ENCODE data around the gene REL.
A peak's percentile ranks its signal among the peaks of the same experiment; 100 is the strongest.
"Not testable (repeated sequence)": the region's sequence is repeated elsewhere in the genome, so short reads cannot be mapped to it uniquely, and the experiment has no call there.

The REL gene

DNA sequence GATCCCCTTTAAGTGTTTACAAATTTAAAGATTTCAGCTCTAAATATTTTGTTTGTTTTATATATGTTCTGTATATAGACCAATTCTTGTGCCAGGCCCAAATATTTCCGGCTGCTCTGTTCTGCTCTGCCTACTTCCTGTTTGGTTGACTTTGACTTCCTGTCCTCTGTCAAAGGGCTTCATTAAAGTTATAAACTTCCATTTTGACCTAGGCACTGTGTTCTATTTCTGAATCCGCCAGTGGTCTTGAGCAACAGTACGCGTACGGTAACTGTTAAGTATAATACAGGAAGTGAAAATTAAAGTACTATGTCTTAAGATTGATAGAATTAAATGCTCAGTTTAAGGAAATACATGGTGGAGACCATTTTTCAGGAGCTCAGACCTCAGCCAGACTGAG is 13.5 kb upstream of the REL start:
- no peak for DNase-seq (ENCODE audit: low read depth in 2 of 2)

DNA sequence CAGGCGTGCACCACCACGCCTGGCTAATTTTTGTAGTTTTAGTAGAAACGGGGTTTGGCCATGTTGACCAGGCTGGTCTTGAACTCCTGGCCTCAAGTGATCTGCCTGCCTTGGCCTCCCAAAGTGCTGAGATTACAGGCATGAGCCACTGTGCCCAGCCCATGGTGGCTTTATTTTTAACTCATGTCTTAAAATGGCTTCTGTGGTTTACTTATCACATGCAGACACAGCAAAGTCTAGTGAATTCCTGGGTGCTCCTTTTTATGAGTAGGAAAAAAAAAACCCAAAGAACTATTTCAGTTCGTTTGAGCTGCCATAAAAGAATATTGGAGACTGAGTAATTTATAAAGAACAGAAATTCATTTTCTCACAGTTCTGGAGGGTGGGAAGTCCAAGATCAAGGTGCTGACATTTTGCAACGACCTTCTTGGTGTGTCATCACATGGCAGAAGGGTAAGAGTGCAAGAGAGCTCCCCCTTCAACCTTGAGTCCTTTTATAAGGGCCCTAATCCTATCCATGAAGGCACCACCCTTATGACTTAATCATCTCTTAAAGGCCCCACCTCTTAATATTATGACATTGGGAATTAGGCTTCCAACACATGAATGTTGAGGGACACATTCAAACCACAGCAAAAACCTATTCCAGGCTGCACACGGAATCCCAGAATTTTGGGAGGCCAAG is 12.6 kb upstream of the REL start:
- DNase-seq (ENCODE audit: low read depth in 2 of 2) = no peak

DNA sequence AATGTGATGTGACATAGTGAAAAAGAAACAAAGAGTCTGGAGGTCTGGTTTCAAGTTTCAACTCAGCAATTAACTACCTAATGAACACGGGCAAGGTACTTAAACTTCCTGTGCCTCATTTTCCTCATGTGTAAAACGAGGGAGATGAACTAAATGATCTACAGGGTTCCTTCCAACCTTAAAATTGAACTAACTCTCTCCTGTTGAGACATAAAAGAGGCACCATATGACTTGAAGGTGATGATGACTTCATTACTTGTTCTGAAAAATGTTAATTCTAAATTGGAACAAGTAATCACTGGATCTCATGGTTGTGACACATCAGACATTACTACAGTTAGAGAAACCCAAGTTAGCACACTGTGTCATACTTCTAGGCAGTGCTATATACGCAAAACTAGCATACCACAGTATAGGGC is 8.9 kb upstream of the REL start:
- DNase-seq (ENCODE audit: low read depth in 2 of 2) = no peak

DNA sequence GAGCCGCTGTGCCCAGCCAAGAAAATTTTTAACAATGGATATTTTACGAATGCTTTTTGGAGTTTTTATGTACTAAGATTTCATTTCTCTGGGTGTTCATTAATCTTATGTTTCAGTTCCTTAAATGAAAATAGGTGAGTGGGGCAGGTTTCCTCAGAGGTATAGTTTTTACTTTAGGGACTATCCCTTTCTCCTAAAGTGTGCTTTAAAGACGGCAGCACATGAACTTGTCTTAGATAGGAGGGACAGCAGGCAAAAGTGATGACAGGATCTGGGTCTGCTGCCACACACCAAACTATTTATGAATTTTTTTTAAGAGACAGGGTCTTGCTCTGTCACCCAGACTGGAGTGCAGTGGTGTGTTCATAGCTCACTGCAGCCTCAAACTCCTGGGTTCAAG is 8.0 kb upstream of the REL start:
- DNase-seq (ENCODE audit: low read depth in 2 of 2) = no peak

DNA sequence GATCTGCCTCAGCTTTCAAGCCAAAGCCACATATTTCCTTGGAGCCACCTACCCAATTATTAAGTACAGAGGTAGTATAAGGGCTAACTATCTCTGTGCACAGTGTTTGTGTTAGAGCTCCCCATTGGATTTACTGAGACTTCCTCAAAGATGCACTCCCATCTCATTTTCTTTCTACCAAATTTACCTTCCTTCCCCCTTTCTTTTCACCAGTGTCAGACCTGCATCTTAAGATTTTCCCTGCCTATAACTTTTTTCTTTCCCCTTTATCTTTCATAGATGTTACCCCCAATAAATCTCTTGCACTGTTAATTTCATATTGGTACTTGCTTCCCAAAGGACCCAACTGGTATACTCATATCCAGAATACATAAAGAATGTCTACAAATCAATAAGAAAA is 5.9 kb upstream of the REL start:
- DNase-seq (ENCODE audit: low read depth in 2 of 2) = no peak

DNA sequence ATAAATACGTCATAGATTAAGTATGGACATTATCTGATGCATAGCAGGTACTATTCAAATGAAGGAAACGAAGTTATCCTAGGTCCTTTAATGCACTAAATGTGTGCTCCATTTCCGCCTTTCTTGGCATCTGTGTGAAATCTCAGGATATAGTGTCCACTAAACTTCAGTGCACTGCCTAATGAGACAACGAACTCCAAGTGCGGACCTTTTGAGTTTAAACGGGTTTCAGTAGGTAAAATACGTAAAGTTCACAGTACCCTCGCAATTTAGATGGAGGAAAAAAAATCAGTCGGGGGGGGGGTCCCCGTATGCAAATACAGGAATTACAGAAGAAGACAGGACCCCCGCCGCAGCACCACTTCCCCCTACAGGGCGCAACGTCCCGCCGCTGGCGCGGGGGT is 729 bp upstream of the REL start:
- DNase-seq (ENCODE audit: low read depth in 2 of 2) = no peak

DNA sequence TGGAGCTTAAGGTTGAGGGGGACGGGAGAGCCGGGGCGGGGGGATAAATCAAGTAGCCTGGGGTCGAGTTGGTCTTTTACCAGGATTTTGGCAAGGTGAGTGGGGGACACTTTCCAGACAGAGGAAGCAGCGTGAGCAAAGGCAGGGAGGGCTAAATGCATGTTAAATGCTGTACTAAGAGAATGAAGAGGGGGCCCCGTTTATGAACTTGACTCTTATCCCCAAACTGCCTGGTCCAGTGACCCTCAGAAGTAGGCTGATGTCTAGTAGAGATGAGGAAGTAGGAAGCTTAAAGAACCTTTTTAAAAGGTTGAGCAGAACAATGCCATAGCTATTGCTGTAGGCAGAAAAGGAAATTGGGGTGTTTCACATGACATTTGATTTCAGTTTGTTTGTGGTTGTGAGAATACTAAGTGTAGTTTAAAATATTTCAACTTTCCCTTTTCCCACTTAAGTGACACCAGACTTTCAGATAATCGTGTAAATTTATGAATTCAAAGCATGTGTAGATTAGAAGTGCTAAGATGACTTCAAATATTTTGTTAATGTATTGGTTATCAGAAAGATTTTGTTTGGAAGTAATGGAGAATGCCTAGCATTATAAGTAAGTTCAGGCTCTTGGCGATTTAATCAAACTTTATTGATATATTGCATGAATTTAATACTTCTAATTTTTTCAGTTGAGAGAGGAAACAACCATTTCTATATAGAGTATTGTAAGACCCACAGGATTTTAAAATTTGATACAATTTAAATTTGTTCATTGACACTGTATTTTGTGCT is 1.8 kb downstream of the REL start:
- no peak for DNase-seq (ENCODE audit: low read depth in 2 of 2)

DNA sequence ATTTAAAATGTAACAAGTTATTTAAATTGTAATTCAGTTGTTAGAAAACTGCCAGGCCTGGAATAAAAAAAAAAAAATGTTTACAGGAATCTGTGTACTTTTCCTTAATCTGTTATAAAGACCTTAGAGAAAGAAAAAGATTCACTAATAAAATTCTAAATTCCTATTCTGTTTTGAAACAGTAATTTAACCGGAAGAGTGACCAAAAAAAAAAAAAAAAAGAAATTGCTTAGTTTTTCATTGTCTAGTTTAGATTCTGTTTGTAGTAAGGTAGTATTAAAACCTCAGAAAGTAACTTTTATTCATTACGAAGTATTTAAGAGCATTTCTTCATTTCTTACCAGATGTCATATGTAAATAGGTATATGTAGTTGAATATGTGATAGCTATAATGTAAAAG is 2.5 kb downstream of the REL start:
- no peak for DNase-seq (ENCODE audit: low read depth in 2 of 2)

DNA sequence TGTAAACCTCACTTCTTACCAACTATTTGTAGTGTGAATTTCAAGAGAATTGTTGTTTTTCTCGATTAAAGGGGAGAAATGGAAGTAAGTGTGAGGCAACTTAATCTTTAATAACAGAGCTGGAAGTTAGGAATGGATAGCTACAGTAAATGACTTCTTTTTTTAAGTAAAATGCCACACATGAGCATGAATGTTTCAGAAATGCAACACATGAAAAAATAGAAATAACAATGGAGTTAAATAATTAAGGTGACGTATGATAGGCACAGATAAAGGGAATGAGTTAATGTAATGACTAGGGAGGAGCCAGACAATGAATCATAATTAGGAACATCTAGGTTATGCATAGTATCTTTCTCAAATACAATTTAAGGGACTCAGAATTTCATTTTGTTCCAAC is 3.4 kb downstream of the REL start:
- no peak for DNase-seq (ENCODE audit: low read depth in 2 of 2)

DNA sequence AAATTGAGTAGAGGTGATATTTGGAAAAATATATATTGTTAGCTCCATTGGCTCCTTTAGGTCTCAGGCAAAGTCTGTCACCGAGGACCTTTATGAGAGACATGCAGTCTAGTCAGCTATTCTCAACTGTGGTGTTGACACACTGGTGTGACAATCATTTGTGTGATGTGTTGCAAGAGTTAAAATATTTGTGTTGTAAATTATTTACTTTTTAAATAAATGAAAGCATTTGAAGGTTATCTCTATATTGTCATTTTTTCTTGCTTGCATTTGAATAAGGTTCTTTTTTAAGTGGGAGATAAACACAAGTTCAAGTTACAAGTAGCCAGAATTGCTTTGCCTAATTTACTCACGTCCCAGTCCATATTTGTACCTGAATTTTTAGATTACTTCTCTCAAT is 4.3 kb downstream of the REL start:
- DNase-seq (ENCODE audit: low read depth in 2 of 2) = no peak

DNA sequence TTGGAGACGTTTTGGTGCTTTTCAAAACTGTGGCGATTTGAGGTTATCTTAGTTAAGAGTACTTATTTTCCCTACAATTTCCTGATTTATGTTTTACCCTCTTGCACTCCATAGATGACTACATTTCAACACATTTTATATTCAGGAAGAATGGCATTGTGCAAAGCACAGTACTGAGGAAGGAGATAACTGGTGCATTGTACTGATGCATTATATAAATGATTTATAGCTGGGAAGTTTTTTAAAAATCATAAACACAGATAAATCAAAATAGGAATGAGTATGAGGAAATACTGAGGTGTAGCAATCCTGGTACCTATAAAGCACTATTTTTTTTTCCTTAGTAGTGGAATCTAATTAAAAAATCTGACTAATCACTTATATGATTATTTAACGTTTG is 5.6 kb downstream of the REL start:
- no peak for DNase-seq (ENCODE audit: low read depth in 2 of 2)

DNA sequence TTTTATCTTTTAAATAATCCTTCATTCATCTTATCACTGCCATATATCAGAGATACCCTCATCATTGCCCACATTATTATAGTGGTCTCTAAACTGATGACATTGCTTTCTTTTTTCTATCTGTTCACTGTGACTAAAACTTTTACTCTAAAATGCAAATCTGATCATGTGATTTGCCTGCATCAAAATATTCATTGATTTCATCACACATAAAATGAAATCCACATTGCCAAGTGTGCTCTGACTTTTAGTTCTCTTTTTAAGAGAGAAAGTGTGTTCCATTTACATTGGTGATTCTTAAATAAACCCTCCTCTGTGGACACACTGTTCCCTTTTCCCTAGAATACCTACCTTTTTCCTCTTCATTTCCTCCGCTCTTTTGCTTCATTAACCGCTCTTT is 7.5 kb downstream of the REL start:
- DNase-seq (ENCODE audit: low read depth in 2 of 2) = no peak

DNA sequence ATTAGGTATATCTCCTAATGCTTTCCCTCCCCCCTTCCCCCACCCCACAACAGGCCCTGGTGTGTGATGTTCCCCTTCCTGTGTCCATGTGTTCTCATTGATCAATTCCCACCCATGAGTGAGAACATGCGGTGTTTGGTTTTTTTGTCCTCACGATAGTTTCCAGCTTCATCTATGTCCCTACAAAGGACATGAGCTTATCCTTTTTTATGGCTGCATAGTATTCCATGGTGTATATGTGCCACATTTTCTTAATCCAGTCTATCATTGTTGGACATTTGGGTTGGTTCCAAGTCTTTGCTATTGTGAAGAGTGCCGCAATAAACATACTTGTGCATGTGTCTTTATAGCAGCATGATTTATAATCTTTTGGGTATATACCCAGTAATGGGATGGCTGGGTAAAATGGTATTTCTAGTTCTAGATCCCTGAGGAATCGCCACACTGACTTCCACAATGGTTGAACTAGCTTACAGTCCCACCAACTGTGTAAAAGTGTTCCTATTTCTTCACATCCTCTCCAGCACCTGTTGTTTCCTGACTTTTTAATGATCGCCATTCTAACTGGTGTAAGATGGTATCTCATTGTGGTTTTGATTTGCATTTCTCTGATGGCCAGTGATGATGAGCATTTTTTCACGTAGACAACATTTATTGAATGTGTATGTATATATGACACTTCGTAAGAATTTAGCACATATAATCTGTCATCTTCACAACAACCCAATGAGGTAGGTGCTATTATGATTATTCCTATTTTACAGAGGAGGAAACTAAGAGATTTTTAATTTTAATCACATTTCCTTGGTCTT is 8.4 kb downstream of the REL start:
- DNase-seq (ENCODE audit: low read depth in 2 of 2) = not testable (repeated sequence)

DNA sequence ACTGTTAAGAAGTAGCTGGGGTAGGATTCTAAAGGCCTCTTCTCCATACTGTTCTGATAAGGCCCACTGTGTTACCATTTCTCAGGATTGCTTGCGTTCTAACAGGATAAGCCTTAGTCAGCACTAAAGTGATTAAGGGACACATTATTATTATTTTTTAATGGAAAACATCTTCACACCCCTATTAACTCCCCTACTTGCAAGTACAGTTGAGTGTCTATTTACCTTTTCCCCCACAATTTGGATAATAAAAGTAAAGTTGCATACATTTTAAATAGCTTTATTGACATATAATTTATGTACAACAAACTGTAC is 9.0 kb downstream of the REL start:
- DNase-seq (ENCODE audit: low read depth in 2 of 2) = no peak

DNA sequence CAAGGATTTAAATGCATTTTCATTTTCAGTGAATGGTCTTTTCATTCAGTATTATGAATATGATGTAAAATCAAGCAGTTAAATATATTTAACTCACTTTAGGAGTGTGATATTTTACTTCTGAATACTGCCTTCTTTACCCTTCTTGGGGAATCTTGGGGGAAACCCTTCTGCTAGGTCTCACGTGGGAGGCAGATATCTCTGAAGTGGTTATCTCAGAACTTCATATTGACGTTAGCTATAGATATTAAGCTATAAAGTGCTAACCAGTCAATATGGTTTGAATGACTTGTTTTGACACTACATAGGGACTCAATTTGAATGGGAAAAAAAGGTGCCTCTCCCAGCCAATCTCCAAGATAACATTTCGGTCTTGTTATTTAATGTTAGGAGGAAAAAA is 9.8 kb downstream of the REL start:
- DNase-seq (ENCODE audit: low read depth in 2 of 2) = no peak

DNA sequence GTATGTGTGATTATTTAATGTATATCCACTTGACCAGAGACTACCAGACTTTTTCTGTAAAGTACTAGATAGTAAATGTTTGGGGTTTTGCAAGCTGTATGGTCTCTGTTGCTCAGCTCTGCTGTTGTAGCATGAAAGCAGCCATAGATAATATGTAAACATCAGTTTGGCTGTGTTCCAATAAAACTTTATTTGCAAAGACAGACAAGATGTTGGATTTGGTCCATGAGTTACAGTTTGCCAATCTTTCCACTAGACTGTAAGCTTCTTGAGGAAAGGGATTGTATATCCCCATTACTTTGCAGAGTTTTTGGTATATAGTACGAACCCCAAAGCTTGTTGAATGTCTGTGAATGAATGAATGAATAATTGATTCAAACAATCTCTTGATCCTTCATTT is 17.2 kb downstream of the REL start:
- DNase-seq (ENCODE audit: low read depth in 2 of 2) = no peak

DNA sequence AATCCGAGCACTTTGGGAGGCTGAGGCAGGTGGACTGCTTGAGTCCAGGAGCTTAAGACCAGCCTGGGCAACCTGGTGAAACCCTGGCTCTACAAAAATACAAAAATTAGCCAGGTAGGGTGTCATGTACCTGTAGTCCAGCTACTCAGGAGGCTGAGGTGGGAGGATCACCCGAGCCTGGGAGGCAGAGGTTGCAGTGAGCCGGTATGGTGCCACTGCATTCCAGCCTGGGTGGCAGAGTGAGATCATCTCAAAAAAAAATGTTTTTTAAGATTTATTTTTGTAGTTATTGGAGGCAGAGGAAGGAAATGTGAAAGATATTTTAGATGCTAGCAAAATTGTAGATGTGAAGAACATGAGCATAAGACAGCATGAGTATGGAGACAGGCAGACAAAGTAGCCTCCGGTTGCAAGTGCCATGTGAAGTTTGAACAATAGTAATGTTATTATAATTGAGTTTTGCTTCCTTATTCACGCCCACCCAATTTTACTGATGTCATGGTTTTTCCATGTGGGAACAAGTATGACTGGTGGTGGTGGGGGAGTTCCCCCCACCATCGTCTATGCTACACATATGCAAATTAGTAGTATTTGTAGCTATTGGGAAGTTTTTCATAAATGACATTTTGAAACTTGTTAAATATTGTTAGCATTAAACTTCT is 18.0 kb downstream of the REL start:
- peak; percentile 37 to 43 for DNase-seq (ENCODE audit: low read depth in 2 of 2)

DNA sequence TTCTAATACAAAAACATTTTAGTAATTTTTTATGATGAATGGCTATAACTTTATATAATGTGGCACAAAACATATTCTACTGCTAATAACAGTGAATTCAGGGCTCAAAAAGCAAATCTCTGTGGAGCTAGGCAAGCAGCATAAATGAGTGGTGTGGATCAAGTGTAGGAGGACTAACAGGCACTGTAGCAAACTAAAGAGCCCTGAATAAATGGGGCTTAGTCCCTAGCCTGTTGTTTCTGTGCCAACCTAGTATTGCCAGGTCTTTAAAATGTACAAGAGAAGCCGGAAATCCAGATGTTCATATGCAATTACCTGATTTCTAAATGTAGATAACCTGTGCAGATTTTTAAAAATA is 18.5 kb downstream of the REL start:
- no peak for DNase-seq (ENCODE audit: low read depth in 2 of 2)

DNA sequence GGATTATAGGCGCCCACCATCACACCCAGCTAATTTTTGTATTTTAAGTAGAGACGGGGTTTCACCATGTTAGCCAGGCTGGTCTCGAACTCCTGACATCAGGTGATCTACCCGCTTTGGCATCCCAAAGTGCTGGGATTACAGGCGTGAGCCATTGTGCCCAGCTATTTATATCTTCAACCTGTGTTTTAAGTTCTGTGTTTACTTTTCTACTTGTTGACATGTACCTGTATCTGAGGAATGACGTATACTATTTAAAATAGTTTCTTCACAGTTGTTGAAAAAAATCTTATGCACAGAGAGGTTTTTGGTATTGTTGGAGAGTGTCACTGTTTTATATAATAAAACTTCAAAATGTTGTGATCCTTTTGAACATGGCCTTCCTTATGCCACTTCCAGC is 19.9 kb downstream of the REL start:
- DNase-seq (ENCODE audit: low read depth in 2 of 2) = not testable (repeated sequence)

DNA sequence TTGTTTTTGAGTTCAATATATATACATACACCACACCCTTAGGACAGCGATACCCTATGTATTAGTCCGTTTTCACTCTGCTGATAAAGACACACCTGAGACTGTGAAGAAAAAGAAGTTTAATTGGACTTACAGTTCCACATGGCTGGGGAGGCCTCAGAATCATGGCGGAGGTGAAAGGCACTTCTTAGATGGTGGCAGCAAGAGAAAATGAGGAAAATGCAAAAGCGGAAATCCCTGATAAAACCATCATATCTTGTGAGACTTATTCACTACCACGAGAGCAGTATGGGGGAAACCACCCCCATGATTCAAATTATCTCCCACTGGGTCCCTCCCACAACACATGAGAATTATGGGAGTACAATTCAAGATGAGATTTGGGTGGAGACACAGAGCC is 24.5 kb downstream of the REL start:
- not testable (repeated sequence) for DNase-seq (ENCODE audit: low read depth in 2 of 2)

DNA sequence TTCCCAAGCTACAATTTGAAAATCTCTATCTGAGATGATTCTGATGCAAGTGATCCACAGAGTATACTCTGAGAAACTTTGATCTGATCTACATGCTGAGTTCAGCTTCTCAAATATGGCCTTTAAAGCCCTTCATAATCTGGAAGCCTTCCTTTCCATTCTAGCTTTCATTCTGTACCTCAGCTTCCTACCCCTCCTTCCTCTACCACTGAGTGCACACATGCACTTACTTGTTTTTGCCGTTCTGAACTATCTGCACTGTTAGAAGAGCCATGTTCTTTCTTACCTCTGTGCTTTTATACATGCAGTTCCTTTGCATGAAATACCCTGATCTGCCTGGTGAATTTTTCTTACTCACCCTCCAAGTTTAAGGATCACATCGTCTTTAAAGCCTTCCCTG is 25.0 kb downstream of the REL start:
- DNase-seq (ENCODE audit: low read depth in 2 of 2) = no peak

DNA sequence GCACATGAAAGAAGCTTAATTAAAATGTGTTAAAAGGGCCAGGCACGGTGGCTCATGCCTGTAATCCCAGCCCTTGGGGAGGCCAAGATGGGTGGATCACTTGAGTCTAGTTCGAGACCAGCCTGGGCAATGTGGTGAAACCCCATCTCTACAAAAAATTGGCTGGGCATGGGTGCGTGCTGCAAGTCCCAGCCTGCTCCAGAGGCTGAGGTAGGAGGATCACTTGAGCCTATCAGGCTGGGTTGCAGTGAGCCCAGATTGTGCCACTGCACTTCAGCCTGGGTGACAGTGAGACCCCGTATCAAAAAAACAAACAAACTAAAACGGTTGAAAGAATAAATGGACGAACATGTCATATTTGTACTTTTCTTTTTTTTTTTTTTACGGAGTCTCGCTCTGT is 26.0 kb downstream of the REL start:
- no peak for DNase-seq (ENCODE audit: low read depth in 2 of 2)
